Measurements from ENCODE around the gene APRT. TPM values are rescaled to one million over a fixed set of nuclear protein-coding genes. Genes with fewer than 3 reads are reported as not detected.

APRT gene
- total and polyA plus RNA-seq, 2 of the 8 experiments (the other 6 are each of a cell fraction or from before 2014, with no cell fraction given): 221 to 267 TPM

GRCh38 chr16:88843256-88843655 is 31.5 kb upstream of the APRT start (continued):
- no peak for TF ChIP-seq ZNF274 (IDR thresholded peaks at IDR 0.05; ENCODE audit: borderline replicate concordance, extremely low read depth, low read length)
- no peak for TF ChIP-seq RFX5 (IDR thresholded peaks at IDR 0.05; ENCODE audit: borderline replicate concordance, low read depth, low read length)
- TF ChIP-seq KDM5A (IDR thresholded peaks at IDR 0.05; ENCODE audit: low read length): no peak
- TF ChIP-seq TBP (IDR thresholded peaks at IDR 0.05; ENCODE audit: low read depth, low read length): no peak
- TF ChIP-seq CHD7 (IDR thresholded peaks at IDR 0.05; ENCODE audit: insufficient replicate concordance, low read length): no peak
- no peak for TF ChIP-seq HDAC6 (IDR thresholded peaks at IDR 0.05; ENCODE audit: low read depth, low read length)
- no peak for TF ChIP-seq JUND (IDR thresholded peaks at IDR 0.05; ENCODE audit: low read length)

All from H1 (cell line).